ENCODE results near the gene TRIM69. TPM values are rescaled to one million over a fixed set of nuclear protein-coding genes. Genes with fewer than 3 reads are reported as not detected.
A peak's percentile ranks its signal among the peaks of the same experiment; 100 is the strongest.
"Not testable (repeated sequence)": the region's sequence is repeated elsewhere in the genome, so short reads cannot be mapped to it uniquely, and the experiment has no call there.

Gene TRIM69
- polyA plus RNA-seq, 3 donors, result 15.7 to 28.9 (median 26.2) TPM

GRCh38 chr15:44713006-44713966 is 23.0 kb upstream of the TRIM69 start:
- DNase-seq, result no peak

GRCh38 chr15:44715142-44715796 is 21.1 kb upstream of the TRIM69 start:
- DNase-seq, result no peak

- DNase-seq, result no peak
Observed at GRCh38 chr15:44715797-44716334, 20.5 kb upstream of the TRIM69 start.

GRCh38 chr15:44716983-44717602 is 19.2 kb upstream of the TRIM69 start:
- DNase-seq, result no peak

- DNase-seq, result no peak
Observed at GRCh38 chr15:44718180-44718926, 18.0 kb upstream of the TRIM69 start.

GRCh38 chr15:44718927-44719292 is 17.4 kb upstream of the TRIM69 start:
- no peak for DNase-seq

- no peak for DNase-seq
Observed at GRCh38 chr15:44719293-44719999, 16.9 kb upstream of the TRIM69 start.

- not testable (repeated sequence) for DNase-seq
Observed at GRCh38 chr15:44720000-44720435, 16.3 kb upstream of the TRIM69 start.

- DNase-seq, result no peak
Observed at GRCh38 chr15:44720460-44721176, 15.7 kb upstream of the TRIM69 start.

- DNase-seq, result no peak
Observed at GRCh38 chr15:44722011-44722410, 14.3 kb upstream of the TRIM69 start.

GRCh38 chr15:44726136-44726535 is 10.2 kb upstream of the TRIM69 start:
- no peak for DNase-seq

- peak; percentile 23 for DNase-seq
Observed at GRCh38 chr15:44726568-44727484, 9.5 kb upstream of the TRIM69 start.

- no peak for DNase-seq
Observed at GRCh38 chr15:44727485-44728231, 8.7 kb upstream of the TRIM69 start.

GRCh38 chr15:44728232-44728575 is 8.1 kb upstream of the TRIM69 start:
- not testable (repeated sequence) for DNase-seq

- peak; percentile 98 for DNase-seq
Observed at GRCh38 chr15:44728576-44729407, 7.5 kb upstream of the TRIM69 start.

GRCh38 chr15:44729408-44730127 is 6.8 kb upstream of the TRIM69 start:
- no peak for DNase-seq

All from renal pelvis (tissue), 4 donors.